T-helper 1 cell (primary cell): ENCODE measurements around the gene LSM4.

Experiments used
- DNase-seq, 5 donors: peaks; one replicate each; pipeline ENCODE4 v3.0.0-alpha.2; 2012 to 2020

The LSM4 gene

DNA sequence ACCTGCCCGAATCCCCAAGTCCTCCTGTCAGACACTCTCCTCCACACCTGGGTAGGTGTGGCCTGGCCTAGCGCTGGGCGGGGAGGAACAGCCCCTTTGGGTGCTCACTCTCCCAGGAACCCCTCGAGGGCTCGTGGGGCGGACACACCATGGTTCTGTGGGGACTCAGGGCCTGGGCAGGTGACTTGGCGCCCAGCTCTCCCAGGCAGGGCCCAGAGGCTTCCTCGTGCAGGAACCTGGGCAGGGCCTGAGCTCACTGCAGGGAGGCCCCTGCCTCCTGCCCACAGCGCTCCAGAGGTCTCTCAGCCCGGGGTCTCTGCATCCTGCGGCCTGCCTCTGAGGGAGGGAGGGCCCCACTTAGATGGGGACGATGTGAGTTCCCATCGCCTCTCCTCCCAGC is 11.9 kb downstream of the LSM4 start:
- no peak for DNase-seq

DNA sequence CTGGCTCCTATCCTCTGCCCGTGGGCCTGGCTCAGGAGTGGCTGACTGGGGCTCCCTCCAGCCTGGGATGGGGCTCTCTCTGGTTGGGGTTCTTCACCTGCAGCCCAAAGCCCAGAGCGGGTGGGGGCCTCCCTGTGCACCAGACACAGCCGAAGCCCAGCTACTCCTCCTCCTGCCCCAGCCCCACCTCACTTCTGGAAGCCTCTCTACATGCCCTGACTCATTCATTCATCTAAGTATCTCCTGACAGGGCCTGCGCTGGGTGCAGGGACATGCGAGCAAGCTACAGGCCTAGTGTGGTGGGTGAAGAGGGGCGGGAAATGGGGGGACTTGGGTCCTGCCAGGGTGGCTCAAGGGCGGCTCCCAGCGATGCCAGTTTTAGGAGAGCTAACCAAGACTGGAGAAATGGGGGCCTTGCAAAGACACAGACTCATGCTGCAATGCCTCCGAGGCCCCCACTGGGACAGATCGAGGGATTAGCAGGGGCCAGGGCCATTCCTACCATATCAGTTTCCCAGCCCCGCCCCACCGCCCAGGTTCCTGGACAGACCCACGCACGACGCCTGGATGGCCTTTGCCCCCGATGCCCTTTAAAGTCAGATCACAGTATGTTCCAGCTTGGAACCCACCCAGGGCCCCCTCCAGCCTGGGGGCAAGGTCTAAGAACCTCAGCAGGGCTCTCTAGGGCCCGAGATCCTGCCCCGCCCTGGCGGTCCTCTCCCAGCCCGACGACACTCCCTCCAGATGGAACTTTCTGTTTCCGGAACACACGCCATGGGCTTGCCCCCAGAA is 12.6 kb downstream of the LSM4 start:
- DNase-seq = no peak

DNA sequence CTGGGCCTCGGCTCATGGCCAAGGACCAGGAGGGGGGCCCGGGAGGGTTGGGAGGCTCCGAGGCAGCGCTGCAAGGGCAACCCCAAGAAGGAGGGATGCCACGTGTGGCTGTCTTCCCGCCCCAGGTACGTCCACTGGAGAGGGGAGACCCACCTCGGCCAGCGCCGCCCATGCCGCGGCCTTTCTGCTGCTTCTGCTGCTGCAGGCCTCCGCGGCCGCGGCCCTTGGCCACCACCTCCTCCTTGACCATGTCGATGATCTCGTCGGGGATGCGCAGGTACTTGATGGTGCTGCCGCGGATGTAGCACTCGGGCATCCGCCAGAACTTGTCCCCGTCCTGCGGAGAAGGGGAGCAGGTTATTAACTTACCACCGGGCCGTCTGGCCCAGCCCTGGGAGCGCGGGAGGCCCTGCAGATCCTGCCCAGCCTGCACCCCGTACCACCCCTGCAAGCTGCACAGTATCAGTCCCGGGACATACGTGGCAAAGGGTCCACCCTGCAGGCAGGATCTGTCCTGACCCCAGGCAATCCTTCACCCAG is 13.3 kb downstream of the LSM4 start:
- DNase-seq = no peak

DNA sequence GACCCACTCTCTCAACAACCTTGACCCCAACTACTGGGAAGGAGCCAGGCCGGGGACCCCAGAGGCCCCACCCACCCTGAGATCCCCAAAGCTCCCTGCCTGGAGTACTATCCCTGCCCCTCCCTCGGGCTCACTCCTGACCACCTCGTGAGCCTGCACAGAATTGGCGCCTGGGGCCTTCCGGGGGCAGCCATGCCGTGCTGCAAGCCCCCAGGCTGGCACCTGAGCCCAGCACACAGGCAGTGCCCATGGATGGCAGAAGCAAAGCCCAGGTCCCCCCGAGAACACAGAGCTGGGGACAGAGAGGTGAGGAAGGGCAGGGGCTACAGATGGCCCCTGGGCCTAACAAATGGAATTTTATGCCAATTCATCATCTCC is 13.9 kb downstream of the LSM4 start:
- no peak for DNase-seq

DNA sequence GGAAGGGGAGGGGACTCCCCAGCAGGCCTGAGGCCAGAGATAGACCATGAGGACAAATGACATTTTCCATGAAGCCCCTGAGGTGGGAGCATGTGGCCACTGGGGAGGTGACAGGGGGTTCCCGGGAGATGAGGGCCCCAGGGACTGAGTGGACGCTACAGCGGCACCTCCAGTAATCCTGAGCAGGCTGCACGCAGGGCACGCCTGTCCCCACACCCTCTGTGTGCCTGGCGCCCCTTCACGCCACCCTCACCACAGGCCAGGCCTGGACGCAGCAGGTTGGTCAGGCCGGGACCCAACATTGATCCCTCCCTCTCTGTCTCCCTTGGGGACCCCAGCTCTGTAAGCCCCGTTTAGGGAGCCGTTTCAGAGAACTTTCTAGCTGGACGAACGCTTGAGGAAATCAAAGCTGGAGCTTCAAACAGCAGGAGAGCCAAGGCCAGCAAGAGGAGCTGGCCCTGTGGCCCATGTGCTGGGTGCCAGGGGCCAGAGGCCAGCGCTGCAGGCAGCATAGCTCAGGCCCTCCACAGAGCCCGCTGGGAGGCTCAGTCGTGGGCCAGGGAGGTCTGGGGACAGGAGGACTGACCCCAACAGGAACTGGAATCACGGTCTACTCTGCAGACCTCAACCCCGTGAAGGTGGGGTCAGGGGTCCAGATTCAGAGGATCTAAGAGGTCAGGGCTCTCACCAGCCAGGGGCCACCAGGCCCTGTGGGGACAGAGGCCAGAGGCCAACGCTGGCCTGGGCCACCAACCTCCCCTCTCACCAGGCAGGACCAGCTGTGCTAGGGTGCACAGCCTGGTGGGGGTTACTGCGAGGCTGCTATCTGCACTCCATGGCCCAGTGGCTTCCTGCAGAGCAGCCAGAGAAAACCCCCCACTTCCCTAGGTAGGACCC is 14.6 kb downstream of the LSM4 start:
- DNase-seq = no peak

DNA sequence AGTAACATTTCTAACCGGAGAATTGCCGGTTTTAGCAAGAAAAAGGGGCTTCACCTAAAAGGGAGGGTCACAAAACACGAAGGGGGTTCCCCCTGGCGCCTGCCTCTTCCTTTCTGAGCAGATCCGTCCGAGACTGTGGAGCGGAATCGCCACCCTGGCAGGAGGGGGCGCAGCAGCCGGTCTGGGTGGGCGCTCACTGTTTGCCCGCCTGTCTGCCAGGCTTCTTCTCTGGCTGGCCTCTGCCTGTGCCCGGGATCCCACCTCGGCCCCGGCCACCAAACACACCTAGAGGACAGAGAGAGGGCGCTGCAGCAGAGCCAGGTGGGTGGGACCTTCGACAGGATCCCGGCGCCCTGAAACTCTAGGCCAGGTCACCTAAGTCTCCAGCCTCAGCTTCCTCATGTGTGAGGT is 15.6 kb downstream of the LSM4 start:
- DNase-seq = no peak

DNA sequence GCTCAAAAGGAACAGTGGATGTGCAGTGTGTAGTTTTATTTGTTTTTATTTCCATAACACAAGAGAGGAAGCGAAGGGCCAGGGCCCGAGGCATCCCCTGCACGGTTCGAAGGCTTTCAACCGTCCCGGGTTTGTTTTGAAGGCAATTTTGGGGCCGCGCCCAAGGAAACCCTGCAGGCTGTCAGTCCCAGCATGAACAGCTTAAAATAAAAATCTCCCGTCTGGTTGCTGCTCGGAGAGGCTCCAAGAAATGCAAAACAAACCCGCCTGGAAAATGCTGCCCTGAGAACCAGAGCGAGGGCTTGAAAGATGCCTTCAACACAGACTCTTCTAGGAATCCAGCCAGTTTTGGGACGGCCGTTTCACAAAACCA is 16.0 kb downstream of the LSM4 start:
- DNase-seq = peak in 1 of 5 donors; percentile 43

- DNase-seq = no peak
Observed at GRCh38 chr19:18306209-18306887, 16.5 kb downstream of the LSM4 start.

- peak; percentile 59 to 82 (median 68) for DNase-seq
Observed at GRCh38 chr19:18304458-18305310, 18.2 kb downstream of the LSM4 start.

DNA sequence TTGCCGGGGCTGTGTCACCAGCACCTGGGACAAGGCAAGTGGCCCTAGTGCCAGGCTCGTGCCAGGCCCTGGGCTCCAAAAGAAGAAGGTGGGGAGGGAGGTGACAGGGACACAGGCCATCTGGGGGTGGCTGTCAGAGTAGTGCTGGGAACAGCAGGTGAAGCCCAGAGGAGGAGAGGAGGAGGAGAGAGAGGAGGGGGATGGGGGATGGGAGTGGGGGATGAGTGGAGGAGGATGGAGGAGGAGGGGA is 18.7 kb downstream of the LSM4 start:
- no peak for DNase-seq

DNA sequence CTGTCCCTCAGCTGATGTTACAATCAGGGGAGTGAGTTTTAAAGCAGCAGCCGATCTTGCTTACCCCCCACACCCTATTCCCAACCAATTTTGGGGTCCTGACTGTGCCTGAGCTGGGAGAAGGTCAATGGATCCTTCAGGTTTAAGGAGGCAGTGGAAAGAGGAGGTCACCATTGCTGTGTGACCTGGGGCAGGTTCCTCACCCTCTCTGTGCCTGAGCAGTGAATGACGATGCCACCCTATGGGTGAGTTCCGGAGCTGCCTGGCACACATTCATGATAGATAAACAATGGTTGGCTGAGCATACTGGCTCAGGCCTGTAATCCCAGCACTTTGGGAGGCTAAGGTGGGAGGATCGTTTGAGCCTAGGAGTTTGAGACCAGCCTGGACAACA is 21.2 kb downstream of the LSM4 start:
- DNase-seq = no peak

DNA sequence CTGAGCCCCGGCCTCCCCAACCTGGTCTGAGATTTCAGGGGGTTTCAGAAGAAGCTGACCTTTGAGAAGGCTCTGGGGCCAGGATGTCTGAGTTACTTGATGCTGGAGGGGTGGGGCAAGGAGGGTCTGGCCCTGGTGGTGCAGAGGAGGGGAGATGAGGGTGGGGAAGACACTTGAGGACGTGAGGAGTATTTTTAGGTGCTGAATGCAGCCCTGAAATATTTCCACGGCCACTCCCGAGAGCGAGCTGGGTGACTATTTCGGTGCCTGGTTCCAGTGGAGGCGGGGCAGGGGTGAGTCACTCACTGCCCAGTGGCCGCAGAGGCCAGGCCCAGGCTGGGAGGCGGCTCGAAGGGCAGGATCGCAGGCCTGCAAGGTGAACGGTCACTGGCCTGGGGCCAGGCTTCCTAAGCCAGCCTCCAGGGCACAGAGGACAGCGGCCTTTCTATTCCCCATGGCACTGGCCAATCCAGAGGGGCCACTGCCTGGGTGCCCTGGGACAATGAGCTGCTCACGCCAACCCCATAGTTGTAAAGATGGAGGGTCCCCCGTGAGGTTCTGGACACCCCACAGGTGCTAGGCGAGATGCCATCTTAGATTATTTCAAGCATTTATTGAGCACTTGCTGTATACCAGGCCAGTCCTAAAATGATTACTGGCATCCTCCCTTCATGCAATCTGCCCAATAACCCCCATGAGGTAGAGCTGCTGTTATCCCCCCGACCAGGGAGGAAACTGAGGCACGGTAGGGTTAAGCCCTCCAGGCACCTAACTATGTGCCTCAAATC is 21.8 kb downstream of the LSM4 start:
- no peak for DNase-seq

DNA sequence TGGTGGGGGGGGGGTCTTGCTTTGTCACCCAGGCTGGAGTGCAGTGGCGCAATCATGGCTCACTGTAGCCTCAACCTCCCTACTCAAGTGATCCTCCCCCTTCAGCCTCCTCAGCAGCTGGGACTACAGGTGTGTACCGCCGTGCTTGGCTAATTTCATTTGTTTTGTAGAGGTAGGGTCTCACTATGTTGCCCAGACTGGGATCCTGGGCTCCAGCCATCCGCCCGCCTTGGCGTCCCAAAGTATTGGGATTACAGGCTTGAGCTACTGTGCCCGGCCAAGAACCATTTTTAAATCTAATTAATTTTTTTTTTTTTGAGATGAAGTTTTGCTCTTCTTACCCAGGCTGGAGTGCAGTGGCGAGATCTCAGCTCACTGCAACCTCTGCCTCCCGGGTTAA is 23.2 kb downstream of the LSM4 start:
- no peak for DNase-seq

DNA sequence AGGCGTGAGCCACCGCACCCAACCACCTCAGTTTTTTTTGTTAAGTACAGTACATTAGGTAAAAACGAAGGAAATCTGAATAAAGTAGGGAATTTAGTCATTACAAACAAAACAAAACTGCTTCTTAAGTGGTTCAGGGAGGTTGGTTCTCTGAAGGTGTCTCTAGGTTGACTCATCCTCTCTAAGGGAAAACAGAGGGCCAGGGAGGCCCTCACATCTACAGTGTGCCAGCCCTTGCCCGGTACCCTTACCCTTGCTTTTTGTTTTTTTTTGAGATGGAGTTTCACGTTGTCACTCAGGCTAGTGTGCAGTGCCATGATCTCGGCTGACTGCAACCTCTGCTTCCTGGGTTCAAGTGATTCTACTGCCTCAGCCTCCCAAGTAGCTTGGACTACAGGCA is 24.3 kb downstream of the LSM4 start:
- DNase-seq = peak in 1 of 5 donors; percentile 34

GRCh38 chr19:18297308-18297707 is 25.6 kb downstream of the LSM4 start:
- DNase-seq = no peak

DNA sequence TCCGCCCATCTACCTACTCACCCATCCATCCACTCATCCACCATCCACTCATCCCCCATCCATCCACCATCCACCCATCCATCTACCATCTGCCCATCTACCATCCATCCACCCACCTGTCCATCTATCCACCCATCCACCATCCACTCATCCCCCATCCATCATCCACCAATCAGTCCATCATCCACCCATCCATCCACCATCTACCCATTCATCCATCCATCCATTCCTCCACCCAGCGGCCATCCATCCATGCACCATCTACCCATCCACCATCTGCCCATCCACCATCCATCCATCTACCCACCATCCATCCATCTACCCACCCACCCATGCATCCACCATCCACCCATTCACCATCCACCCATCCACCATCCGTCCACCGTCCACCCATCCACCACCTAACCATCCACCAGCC is 27.8 kb downstream of the LSM4 start:
- no peak for DNase-seq

DNA sequence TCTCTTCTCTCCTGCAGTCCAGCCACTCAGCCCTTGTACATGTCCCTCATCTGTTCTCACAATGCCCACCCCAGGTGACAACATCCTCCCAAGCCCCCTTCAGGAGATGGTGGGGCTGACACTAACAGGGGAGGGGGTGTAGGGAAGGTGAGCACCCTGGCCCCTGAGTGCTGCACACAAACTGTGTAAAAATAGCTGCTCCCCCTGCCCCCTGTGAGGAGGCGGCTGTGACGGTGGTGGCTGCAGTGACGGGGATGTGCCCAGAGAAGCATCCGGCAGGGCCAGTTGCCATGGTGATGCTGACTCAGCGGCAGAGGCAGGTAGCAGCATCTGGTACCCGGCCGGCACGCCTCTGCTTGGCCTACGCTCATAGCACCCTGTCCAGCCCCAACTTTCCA is 28.4 kb downstream of the LSM4 start:
- DNase-seq = peak; percentile 80 to 90 (median 89)

DNA sequence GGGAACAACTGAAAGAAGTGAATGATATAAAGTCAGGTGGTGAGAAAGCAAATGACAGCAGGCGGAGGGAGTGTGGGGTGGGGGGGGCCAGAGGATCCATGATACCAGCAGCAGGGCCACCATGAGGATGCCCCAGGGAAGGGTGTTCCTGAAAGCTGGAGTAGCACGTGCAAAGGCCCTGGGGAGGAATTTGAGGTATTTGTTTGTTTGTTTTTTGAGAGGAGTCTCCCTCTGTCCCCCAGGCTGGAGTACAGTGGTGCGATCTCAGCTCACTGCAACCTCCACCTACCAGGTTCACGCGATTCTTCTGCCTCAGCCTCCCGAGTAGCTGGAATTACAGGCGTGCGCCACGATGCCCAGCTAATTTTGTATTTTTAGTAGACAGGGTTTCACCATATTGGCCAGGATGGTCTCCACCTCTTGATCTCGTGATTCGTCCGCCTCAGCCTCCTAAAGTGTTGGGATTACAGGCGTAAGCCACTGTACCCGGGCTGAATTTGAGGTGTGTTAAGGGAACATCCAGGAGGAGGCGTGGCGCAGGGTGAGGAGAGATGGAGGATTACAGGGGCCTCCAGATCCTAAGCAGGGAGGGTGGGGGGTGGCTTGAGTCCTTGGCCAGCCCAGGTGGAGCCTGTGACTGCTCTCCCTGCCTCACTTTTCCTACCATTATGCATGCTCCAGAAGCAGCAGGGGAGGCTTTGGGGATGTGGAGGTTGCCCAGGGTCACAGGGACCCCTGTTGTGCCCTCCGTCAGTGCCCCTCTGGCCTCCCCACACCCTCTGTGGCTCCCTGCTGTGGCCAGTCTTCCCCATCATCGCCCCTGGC is 29.0 kb downstream of the LSM4 start:
- DNase-seq = no peak

GRCh38 chr19:18292810-18293641 is 29.9 kb downstream of the LSM4 start:
- DNase-seq = peak in 1 of 5 donors; percentile 69

DNA sequence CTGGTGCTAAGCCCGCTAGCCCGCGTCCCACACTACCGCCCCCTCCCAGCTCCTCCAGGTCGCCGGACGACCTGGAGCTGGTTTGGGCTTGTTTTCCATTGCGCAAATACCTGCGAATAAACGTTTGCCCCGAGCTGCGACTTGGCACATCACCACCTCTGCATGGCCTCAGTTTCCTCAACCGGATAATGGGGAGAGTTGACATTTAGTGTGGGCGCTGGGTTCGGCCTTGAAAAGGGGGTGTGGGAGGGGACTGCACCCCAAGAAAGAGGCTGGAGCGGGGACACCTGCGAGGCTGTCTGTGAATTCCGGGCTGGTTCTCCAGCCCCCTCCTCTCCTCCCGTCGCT is 30.4 kb downstream of the LSM4 start:
- peak in 1 of 5 donors; percentile 50 for DNase-seq
